ENCODE measurements around the gene TMIGD2.
"Not testable (repeated sequence)": the region's sequence is repeated elsewhere in the genome, so short reads cannot be mapped to it uniquely, and the experiment has no call there.

Gene TMIGD2

DNA sequence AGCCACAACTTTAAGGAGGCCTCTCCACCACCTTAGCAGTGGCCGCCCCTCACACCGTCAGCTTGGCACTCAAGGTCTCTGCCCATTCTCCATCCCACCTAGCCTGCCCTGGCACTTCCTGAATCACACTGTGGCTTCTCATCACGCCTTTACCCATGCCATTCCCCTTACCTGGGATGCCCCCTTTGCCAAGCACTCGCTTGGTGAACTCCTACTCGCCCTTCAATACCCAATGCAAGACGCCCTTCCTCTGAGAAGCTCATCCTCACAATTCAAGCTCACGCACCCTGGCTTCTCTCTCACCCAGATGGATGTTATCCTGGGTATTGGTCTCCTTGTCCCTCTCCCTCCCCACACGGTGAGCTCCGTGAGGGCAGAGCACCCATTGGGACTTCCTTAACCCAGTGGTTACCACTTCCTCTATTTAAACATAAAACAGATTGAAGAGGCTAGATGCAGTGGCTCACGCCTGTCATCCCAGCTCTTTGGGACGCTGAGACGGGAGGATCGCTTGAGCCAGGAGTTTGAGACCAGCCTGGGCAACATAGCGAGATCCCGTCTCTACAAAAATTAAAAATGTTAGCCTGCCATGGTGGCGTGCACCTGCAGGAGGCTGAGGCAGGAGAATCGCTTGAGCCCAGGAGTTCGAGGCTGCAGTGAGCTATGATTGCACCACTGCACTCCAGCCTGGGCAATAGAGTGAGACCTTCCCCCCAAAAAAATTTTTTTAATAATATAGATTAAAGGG, 35.8 kb downstream of the TMIGD2 start:
- no peak for DNase-seq (ENCODE audit: low read depth)

DNA sequence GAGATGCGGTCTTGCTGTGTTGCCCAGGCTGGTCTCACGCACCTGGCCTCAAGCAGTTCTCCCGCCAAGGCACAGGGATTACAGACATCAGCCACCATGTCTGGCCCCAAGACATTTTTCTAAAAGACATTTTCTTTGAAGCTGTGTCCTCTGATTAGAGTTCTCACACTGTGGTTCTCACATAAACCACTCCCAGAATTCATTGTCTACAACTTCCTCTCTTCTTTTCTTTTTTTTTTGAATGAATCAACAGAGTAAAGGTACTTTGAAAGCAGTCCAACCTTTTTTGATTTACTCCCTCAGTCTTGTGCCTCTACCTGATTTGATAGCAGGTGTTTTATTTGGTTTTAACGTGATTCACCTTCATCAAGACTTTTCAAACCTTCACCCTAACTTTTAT, 37.4 kb downstream of the TMIGD2 start:
- no peak for DNase-seq (ENCODE audit: low read depth)

DNA sequence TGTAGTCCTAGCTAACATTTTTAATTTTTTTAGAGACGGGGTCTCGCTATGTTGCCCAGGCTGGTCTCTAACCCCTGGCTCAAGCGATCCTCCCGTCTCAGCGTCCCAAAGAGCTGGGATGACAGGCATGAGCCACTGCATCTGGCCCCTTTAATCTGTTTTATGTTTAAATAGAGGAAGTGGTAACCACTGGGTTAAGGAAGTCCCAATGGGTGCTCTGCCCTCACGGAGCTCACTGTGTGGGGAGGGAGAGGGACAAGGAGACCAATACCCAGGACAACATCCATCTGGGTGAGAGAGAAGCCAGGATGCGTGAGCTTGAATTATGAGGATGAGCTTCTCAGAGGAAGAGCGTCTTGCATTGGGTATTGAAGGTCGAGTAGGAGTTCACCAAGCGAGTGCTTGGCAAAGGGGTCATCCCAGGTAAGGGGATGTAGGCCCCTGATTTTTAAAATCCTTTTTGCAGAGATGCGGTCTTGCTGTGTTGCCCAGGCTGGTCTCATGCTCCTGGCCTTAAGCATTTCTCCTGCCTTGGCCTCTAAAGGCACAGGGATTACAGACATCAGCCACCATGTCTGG, 41.5 kb downstream of the TMIGD2 start:
- no peak for DNase-seq (ENCODE audit: low read depth)

DNA sequence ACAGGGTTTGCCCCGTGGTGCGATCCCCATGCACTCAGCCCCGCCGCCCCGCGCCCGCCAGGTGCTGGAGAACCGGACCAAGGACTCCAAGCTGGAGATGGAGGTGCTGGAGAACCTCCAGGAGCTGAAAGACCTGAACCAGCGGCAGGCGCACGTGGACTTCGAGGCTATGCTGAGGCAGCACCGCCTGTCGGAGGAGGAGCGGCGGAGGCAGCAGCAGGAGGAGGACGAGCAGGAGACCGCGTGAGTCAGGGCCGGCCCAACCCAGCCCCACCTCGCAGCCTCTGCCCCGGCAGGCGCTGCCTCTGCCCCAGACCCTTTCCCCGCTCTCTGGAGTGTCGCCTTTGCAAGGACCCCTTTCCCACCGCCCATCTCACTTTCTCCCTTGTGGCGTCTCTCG, 44.0 kb downstream of the TMIGD2 start:
- DNase-seq (ENCODE audit: low read depth): no peak

DNA sequence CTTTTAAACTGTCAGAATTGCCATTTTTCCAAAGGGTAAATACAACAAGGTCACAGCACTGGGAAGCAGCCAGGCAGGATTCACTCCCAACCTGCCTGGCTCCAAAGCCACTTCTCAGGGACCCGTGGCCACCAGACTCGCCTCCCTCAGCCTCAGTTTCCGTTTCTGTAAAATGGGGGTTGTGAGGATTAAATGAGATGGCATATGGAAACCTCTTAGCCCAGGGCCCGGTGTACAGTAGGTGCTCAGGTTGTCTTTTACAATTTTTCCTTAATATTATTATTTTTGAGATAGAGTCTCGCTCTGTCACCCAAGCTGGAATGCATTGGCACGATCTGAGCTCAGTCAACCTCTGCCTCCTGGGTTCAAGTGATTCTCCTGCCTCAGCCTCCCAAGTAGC, 45.2 kb downstream of the TMIGD2 start:
- no peak for DNase-seq (ENCODE audit: low read depth)

DNA sequence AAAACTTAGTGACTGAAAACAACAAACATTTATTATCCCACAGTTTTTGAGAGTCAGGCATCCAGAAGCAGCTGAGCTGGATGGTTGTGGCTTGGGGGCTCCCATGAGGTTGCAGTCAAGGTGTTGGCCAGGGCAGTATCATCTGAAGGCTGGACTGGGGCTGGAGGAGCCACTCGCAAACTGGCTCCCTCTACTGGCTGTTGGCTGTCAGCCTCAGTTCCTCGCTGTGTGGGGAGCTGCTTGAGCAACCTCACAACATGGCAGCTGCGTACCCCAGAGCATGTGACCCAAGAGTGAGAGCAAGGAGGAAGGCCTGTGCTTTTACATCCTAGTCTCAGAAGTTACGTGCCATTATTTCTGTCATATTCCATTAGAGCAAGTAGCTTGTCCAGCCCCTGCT, 45.6 kb downstream of the TMIGD2 start:
- DNase-seq (ENCODE audit: low read depth): no peak

DNA sequence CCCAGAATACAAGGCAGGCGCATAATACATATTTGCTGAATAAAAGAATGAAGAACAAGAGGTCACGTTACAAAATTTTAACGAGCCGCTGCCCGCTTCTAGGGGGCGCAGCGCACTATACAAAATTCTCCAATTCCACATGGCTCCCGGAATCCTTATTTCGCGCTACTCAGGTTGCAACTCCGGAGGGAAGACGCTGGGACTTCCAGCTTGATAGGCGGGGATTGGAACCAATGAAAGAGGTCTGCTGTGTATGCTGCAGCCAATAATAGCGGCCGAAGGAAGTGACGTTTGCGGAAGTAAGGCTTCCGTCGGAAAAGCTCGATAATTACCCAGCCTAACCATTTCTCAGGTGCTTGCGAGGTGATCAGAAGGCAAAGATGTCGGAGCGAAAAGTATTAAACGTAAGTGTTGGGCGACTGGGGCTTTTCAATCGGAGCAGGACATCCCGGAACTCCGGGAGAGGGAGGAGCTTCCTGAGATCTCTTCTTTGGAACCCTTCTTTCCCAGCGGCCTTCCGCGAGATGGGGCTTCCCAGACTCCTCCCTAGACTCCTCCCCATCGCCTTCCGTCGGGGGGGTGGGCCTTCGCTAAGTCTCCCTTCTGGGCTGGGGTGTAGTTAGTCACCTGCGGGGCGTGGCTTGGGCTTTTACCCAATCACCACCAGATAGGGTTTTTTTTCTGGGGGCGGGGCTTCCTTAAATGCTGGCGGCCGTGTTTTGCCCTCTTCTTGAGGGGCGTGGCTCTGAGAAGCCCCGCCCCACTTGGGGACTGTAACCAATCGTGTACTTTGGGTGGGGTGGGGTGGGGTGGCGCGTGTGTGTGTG, 55.2 kb downstream of the TMIGD2 start, which contains the start of gene YJU2:
YJU2 (plus strand) TSS at position 314 of the 827 bp plus-strand sequence; CDS start at position 381, 67 bp downstream.
- peak; percentile 99 for DNase-seq (ENCODE audit: low read depth)

DNA sequence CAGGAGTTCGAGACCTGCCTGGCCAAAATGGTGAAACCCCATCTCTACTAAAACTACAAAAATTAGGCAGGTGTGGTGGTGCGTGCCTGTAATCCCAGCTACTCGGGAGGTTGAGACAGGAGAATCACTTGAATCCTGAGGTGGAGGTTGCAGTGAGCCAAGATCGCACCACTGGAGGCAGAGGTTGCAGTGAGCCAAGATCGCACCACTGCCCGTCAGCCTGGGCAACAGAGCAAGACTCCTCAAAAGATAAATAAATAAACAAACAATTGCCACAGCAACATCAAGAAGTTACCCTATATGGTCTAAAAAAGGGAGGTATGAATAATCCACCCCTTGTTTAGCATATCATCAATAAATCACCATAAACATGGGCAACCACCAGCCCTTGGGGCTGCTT, 56.3 kb downstream of the TMIGD2 start:
- not testable (repeated sequence) for DNase-seq (ENCODE audit: low read depth)
